Thyroid gland (tissue), 4 donors: Measurements from ENCODE around the gene INO80E.

Experiments used
- CTCF ChIP-seq, 6 experiments: fragments of 200-600 bp in 3 of 6; fragments of 450-650 bp in 3 of 6; sonication (generic) in 3 of 6; IDR thresholded peaks; one replicate each; pipeline ENCODE4 v1.5.1; 2016 to 2019; ENCODE audit warnings: antibody characterized with exemption in 6 of 6, mild to moderate bottlenecking in 2 of 6, inconsistent platforms in 1 of 6, moderate library complexity in 1 of 6
- POLR2A ChIP-seq, 2 donors: fragments of 450-650 bp; IDR thresholded peaks; one replicate each; pipeline ENCODE4 v1.6.1; 2017; ENCODE audit warnings: antibody characterized with exemption in 2 of 2, mild to moderate bottlenecking in 2 of 2, moderate library complexity in 1 of 2

- TF ChIP-seq POLR2A (IDR thresholded peaks at IDR 0.05), result no peak
- no peak for TF ChIP-seq CTCF (IDR thresholded peaks at IDR 0.05)
These were observed 33.6 kb upstream of the INO80E start for GRCh38 chr16:29962344-29962994.
